A549 (cell line): ENCODE measurements around the gene PDPK1. TPM values are rescaled to one million over a fixed set of nuclear protein-coding genes. Genes with fewer than 3 reads are reported as not detected.

Experiments
- ATAC-seq, 2 experiments: fragments of 200-7000 bp in 1 of 2; fragments of >200 bp in 1 of 2; cut with Nextera tagmentation in 1 of 2; cut with Tn5 transposase in 1 of 2; 3 replicates each; pipeline versions ENCODE4 v1.8.0 to v1.9.1; 2018 to 2020; ENCODE audit warnings: mild to moderate bottlenecking in 1 of 2, moderate library complexity in 1 of 2
- CTCF ChIA-PET: fragments of 300-600 bp; sonication (Branson Sonifier 250); formaldehyde crosslinking; extraction: SDS; loops from one replicate; lab custom pipeline; 2021; ENCODE audit warnings: antibody characterized with exemption, inconsistent platforms; lab: Yijun Ruan, JAX
- POLR2A ChIA-PET: fragments of 350-600 bp; formaldehyde crosslinking; extraction: SDS; loops from one replicate; lab custom pipeline; 2021; ENCODE audit warnings: antibody characterized with exemption, inconsistent platforms; lab: Yijun Ruan, JAX
- DNase-seq, 2 experiments: peaks; one replicate each; pipeline versions ENCODE4 v3.0.0 to v3.0.0-alpha.2; 2011 to 2016; ENCODE audit warnings: low read depth in 1 of 2, low spot score in 1 of 2
- FAIRE-seq: peaks from 2 replicates; lab custom pipeline; 2011; peaks lifted over from hg19 to GRCh38; lab: Jason Lieb, UNC
- H3K27ac ChIP-seq, 2 experiments: fragments of >200 bp; sonication (Bioruptor Twin); formaldehyde crosslinking; 3 replicates each; pipeline ENCODE4 v1.5.1; 2016 to 2017
- H3K4me1 ChIP-seq: fragments of >200 bp; sonication (Bioruptor Twin); formaldehyde crosslinking; 3 replicates; pipeline ENCODE4 v1.6.1; 2016
- H3K4me2 ChIP-seq: fragments of >200 bp; sonication (Bioruptor Twin); formaldehyde crosslinking; 3 replicates; pipeline ENCODE4 v1.6.1; 2016
- H3K4me3 ChIP-seq: fragments of >200 bp; sonication (Bioruptor Twin); formaldehyde crosslinking; 3 replicates; pipeline ENCODE4 v1.5.1; 2016
- H3K9me3 ChIP-seq: fragments of >200 bp; sonication (Bioruptor Twin); formaldehyde crosslinking; 3 replicates; pipeline ENCODE4 v1.6.1; 2016
- CEBPB ChIP-seq, 2 experiments: fragments of >200 bp in 1 of 2; sonication (Bioruptor Twin) in 1 of 2; formaldehyde crosslinking in 1 of 2; IDR thresholded peaks; 2 replicates each; pipeline ENCODE4 v1.6.1; 2012 to 2016
- CTCF ChIP-seq: fragments of >200 bp; sonication (Bioruptor Twin); formaldehyde crosslinking; IDR thresholded peaks from 3 replicates; pipeline ENCODE4 v1.5.1; 2016
- E2F6 ChIP-seq: IDR thresholded peaks from 2 replicates; pipeline ENCODE4 v1.6.1; 2012; ENCODE audit warnings: low read depth, borderline replicate concordance
- EHF ChIP-seq: fragments of 250-450 bp; sonication (Bioruptor Pico); IDR thresholded peaks from 2 replicates; pipeline ENCODE4 v1.5.0; 2020; ENCODE audit warnings: mild to moderate bottlenecking
- EHMT2 ChIP-seq: fragments of 200-600 bp; sonication (generic); IDR thresholded peaks from 2 replicates; pipeline ENCODE4 v1.6.1; 2016; ENCODE audit warnings: antibody characterized with exemption, low read depth, mild to moderate bottlenecking, moderate library complexity
- EP300 ChIP-seq, 2 experiments: fragments of >200 bp; sonication (Bioruptor Twin); formaldehyde crosslinking; IDR thresholded peaks; 2 replicates in 1 of 2; 3 replicates in 1 of 2; pipeline ENCODE4 v1.6.1; 2016 to 2017
- ESRRA ChIP-seq: fragments of 150-350 bp; IDR thresholded peaks from 2 replicates; pipeline ENCODE4 v1.6.1; 2014; ENCODE audit warnings: mild to moderate bottlenecking, low read length, borderline replicate concordance
- FOSB ChIP-seq: fragments of 250-450 bp; sonication (Bioruptor Pico); IDR thresholded peaks from 2 replicates; pipeline ENCODE4 v1.5.0; 2020; ENCODE audit warnings: mild to moderate bottlenecking, moderate library complexity
- FOXS1 ChIP-seq: fragments of 250-450 bp; sonication (Bioruptor Pico); IDR thresholded peaks from 2 replicates; pipeline ENCODE4 v1.5.0; 2020; ENCODE audit warnings: mild to moderate bottlenecking, moderate library complexity
- HDAC2 ChIP-seq: fragments of 200-600 bp; sonication (generic); IDR thresholded peaks from 2 replicates; pipeline ENCODE4 v1.6.1; 2016
- HEYL ChIP-seq: fragments of 250-450 bp; sonication (Bioruptor Pico); IDR thresholded peaks from 2 replicates; pipeline ENCODE4 v1.8.0; 2021; ENCODE audit warnings: mild to moderate bottlenecking, moderate library complexity
- HMGXB4 ChIP-seq: fragments of 250-450 bp; sonication (Bioruptor Pico); IDR thresholded peaks from 2 replicates; pipeline ENCODE4 v1.5.0; 2021; ENCODE audit warnings: mild to moderate bottlenecking, moderate library complexity, borderline replicate concordance
- JUNB ChIP-seq: fragments of >200 bp; sonication (Bioruptor Twin); formaldehyde crosslinking; IDR thresholded peaks from 2 replicates; pipeline ENCODE4 v1.6.1; 2016
- NPAS2 ChIP-seq: fragments of 250-450 bp; sonication (Bioruptor Pico); IDR thresholded peaks from 2 replicates; pipeline ENCODE4 v1.8.0; 2022; ENCODE audit warnings: mild to moderate bottlenecking, moderate library complexity, borderline replicate concordance
- PHF8 ChIP-seq: fragments of 200-600 bp; sonication (generic); IDR thresholded peaks from 2 replicates; pipeline ENCODE4 v1.6.1; 2016; ENCODE audit warnings: low read depth, mild to moderate bottlenecking, antibody characterized with exemption, moderate library complexity, borderline replicate concordance
- POLR2A ChIP-seq: IDR thresholded peaks from 2 replicates; pipeline ENCODE4 v1.6.1; 2012; ENCODE audit warnings: mild to moderate bottlenecking, low read length
- RARB ChIP-seq: fragments of 250-450 bp; sonication (Bioruptor Pico); IDR thresholded peaks from 2 replicates; pipeline ENCODE4 v1.8.0; 2021; ENCODE audit warnings: mild to moderate bottlenecking, moderate library complexity
- RNF2 ChIP-seq: fragments of 200-600 bp; sonication (generic); IDR thresholded peaks from 2 replicates; pipeline ENCODE4 v1.6.1; 2016; ENCODE audit warnings: low read depth, mild to moderate bottlenecking, antibody characterized with exemption, moderate library complexity, borderline replicate concordance
- SMC3 ChIP-seq: fragments of >200 bp; sonication (Bioruptor Twin); formaldehyde crosslinking; IDR thresholded peaks from 3 replicates; pipeline ENCODE4 v1.6.1; 2018; ENCODE audit warnings: inconsistent platforms
- TFCP2L1 ChIP-seq: fragments of 250-450 bp; sonication (Bioruptor Pico); IDR thresholded peaks from 2 replicates; pipeline ENCODE4 v1.5.0; 2021; ENCODE audit warnings: mild to moderate bottlenecking
- ZNF302 ChIP-seq: fragments of 250-450 bp; sonication (Bioruptor Pico); IDR thresholded peaks from 2 replicates; pipeline ENCODE4 v1.9.0; 2021; ENCODE audit warnings: inconsistent platforms, mild to moderate bottlenecking, moderate library complexity
- WGBS: methylation state at CpG from one replicate; pipeline ENCODE4 v1.1.6; 2017; ENCODE audit errors: missing lambda C conversion rate; 5-methylcytosine and 5-hydroxymethylcytosine counted together
- polyA plus RNA-seq, 4 experiments: library from polyadenylated mRNA; depleted of rRNA in 3 of 4; stranded (reverse); fragments of >200 nt; fragmentation: RNase III in 1 of 4; extraction: RNeasy Plus Mini Kit Qiagen cat#74134 plus additional on column Dnase treatment in 1 of 4; gene quantifications; 2 replicates in 3 of 4; 3 replicates in 1 of 4; pipeline ENCODE4 v1.2.3, GENCODE V29; 2011 to 2017
- TF ChIP-seq, protein P1 (sequence below): fragments of 200-600 bp; sonication (generic); IDR thresholded peaks from 2 replicates; pipeline ENCODE4 v1.6.1; 2016; ENCODE audit warnings: antibody characterized with exemption, mild to moderate bottlenecking, moderate library complexity
- TF ChIP-seq, protein P2 (sequence below): fragments of 450-650 bp; IDR thresholded peaks from 2 replicates; pipeline ENCODE4 v1.6.1; 2014; ENCODE audit warnings: antibody characterized with exemption
- TF ChIP-seq, protein P3 (sequence below): fragments of 150-350 bp; IDR thresholded peaks from 2 replicates; pipeline ENCODE4 v1.6.1; 2014; ENCODE audit warnings: low read depth, mild to moderate bottlenecking, low read length

Gene PDPK1
- polyA plus RNA-seq, 2 of the 4 experiments (the other 2 are of a cell fraction) = 17.7 to 29.7 TPM

- ChIA-PET POLR2A (no interaction called here), CTCF (interaction anchor here (1.1 to 1.8 kb wide), 2 partner anchors 44 to 244 kb away, joined by 3 to 4 read pairs; partner anchors contain the start of gene ECI1)
- FAIRE-seq (no peak), DNase-seq (no peak), ATAC-seq (no peak)
- Histone ChIP-seq H3K4me2 (no peak overlapping the region), H3K9me3 (no peaks in the 10 kb centered on the region), H3K4me1 (peaks cover 11% of the 10 kb centered on the region), H3K4me3 (no peak overlapping the region), H3K27ac (no peak overlapping the region)
- 95% methylated on average over 5 of the region's 5 CpGs for WGBS
- TF ChIP-seq JUNB (no peak), ZNF302 (CRISPR knock-in tag) (no peak), RNF2 (no peak), HEYL (no peak), E2F6 (no peak), RARB (CRISPR knock-in tag) (no peak), ESRRA (no peak), FOXS1 (CRISPR knock-in tag) (no peak), NPAS2 (no peak), SMC3 (no peak), EP300 (IDR thresholded peaks at IDR 0.05) (no peak), HMGXB4 (CRISPR knock-in tag) (no peak), CEBPB (IDR thresholded peaks at IDR 0.05) (no peak), PHF8 (no peak), TFCP2L1 (CRISPR knock-in tag) (no peak)
These were observed 43.2 kb upstream of the PDPK1 start for GRCh38 chr16:2494616-2495015.

DNA sequence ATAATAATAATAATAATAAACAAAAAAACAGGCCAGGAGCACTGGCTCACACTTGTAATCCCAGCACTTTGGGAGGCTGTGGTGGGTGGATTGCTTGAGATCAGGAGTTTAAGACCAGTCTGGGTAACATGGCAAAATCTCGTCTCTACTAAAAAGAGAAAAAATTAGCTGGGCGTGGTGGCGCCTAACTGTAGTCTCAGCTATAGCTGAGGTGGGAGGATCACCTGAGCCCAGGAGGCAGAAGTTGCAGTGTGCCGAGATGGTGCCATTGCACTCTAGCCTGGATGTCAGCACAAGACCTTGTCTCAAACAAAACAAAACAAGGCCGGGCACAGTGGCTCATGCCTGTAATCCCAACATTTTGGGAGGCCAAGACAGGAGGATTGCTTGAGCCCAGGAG is 42.8 kb upstream of the PDPK1 start:
- no peak for TF ChIP-seq RNF2
- TF ChIP-seq CEBPB (IDR thresholded peaks at IDR 0.05) = no peak
- no peak for TF ChIP-seq HDAC2
- no peak for TF ChIP-seq POLR2A
- TF ChIP-seq, protein P1, sequence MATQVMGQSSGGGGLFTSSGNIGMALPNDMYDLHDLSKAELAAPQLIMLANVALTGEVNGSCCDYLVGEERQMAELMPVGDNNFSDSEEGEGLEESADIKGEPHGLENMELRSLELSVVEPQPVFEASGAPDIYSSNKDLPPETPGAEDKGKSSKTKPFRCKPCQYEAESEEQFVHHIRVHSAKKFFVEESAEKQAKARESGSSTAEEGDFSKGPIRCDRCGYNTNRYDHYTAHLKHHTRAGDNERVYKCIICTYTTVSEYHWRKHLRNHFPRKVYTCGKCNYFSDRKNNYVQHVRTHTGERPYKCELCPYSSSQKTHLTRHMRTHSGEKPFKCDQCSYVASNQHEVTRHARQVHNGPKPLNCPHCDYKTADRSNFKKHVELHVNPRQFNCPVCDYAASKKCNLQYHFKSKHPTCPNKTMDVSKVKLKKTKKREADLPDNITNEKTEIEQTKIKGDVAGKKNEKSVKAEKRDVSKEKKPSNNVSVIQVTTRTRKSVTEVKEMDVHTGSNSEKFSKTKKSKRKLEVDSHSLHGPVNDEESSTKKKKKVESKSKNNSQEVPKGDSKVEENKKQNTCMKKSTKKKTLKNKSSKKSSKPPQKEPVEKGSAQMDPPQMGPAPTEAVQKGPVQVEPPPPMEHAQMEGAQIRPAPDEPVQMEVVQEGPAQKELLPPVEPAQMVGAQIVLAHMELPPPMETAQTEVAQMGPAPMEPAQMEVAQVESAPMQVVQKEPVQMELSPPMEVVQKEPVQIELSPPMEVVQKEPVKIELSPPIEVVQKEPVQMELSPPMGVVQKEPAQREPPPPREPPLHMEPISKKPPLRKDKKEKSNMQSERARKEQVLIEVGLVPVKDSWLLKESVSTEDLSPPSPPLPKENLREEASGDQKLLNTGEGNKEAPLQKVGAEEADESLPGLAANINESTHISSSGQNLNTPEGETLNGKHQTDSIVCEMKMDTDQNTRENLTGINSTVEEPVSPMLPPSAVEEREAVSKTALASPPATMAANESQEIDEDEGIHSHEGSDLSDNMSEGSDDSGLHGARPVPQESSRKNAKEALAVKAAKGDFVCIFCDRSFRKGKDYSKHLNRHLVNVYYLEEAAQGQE = no peak
- TF ChIP-seq FOSB = no peak
- TF ChIP-seq EHMT2 = no peak
- TF ChIP-seq, protein P2, sequence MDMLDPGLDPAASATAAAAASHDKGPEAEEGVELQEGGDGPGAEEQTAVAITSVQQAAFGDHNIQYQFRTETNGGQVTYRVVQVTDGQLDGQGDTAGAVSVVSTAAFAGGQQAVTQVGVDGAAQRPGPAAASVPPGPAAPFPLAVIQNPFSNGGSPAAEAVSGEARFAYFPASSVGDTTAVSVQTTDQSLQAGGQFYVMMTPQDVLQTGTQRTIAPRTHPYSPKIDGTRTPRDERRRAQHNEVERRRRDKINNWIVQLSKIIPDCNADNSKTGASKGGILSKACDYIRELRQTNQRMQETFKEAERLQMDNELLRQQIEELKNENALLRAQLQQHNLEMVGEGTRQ = no peak
- TF ChIP-seq, protein P3, sequence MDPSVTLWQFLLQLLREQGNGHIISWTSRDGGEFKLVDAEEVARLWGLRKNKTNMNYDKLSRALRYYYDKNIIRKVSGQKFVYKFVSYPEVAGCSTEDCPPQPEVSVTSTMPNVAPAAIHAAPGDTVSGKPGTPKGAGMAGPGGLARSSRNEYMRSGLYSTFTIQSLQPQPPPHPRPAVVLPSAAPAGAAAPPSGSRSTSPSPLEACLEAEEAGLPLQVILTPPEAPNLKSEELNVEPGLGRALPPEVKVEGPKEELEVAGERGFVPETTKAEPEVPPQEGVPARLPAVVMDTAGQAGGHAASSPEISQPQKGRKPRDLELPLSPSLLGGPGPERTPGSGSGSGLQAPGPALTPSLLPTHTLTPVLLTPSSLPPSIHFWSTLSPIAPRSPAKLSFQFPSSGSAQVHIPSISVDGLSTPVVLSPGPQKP = no peak
- no peak for TF ChIP-seq CTCF
- TF ChIP-seq EHF (CRISPR knock-in tag) = no peak
- TF ChIP-seq TFCP2L1 (CRISPR knock-in tag) = no peak
- TF ChIP-seq RARB (CRISPR knock-in tag) = no peak
- Histone ChIP-seq H3K27ac (no peak overlapping the region), H3K9me3 (no peaks in the 10 kb centered on the region), H3K4me2 (no peak overlapping the region), H3K4me1 (peaks cover 11% of the 10 kb centered on the region), H3K4me3 (no peak overlapping the region)
- no peak for FAIRE-seq
- WGBS = 83% methylated on average over 5 of the region's 5 CpGs
- ChIA-PET POLR2A (no interaction called here), CTCF (interaction anchor here (0.5 to 1.8 kb wide), 4 partner anchors 15 to 244 kb away, joined by 3 to 5 read pairs (median 4); partner anchors contain the start of gene ECI1)
- DNase-seq = no peak
- no peak for ATAC-seq
